ENCODE measurements around the gene SH3BP1. TPM values are rescaled to one million over a fixed set of nuclear protein-coding genes. Genes with fewer than 3 reads are reported as not detected.
A peak's percentile ranks its signal among the peaks of the same experiment; 100 is the strongest.

SH3BP1 gene
- total RNA-seq, 1 donor from 2014 or later = 10.4 TPM

DNA sequence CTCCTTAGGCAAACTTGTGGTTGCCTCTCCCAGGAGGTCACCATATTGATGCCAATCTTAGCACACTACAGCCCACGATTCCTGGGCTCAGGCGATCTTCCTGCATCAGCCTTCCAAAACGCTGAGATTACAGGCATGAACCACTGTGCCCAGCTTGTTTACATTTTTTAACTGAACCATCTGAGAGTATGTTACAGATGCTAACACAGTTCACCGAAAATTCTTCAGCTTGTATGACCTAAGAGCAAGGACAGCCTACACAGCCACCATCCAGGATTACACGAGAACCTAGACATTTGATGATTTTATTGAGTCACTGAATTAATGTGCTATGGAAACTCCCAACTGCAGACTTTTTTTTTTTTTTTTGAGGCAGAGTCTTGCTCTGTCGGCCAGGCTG is 30.1 kb downstream of the SH3BP1 start:
- Histone ChIP-seq H3K27me3 (ENCODE audit: control insufficient read depth, insufficient read depth, low read length) (no peaks in the 10 kb centered on the region), H3K4me3 (ENCODE audit: low read depth, low read length) (no peak overlapping the region), H3K36me3 (ENCODE audit: control insufficient read depth, insufficient read depth, low read length) (peaks cover 1% of the 10 kb centered on the region)
- no peak for DNase-seq (ENCODE audit: low read depth)
- TF ChIP-seq, protein P1, sequence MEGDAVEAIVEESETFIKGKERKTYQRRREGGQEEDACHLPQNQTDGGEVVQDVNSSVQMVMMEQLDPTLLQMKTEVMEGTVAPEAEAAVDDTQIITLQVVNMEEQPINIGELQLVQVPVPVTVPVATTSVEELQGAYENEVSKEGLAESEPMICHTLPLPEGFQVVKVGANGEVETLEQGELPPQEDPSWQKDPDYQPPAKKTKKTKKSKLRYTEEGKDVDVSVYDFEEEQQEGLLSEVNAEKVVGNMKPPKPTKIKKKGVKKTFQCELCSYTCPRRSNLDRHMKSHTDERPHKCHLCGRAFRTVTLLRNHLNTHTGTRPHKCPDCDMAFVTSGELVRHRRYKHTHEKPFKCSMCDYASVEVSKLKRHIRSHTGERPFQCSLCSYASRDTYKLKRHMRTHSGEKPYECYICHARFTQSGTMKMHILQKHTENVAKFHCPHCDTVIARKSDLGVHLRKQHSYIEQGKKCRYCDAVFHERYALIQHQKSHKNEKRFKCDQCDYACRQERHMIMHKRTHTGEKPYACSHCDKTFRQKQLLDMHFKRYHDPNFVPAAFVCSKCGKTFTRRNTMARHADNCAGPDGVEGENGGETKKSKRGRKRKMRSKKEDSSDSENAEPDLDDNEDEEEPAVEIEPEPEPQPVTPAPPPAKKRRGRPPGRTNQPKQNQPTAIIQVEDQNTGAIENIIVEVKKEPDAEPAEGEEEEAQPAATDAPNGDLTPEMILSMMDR (IDR thresholded peaks at IDR 0.05; ENCODE audit: insufficient read depth, low read length, poor library complexity, severe bottlenecking) = no peak

GRCh38 chr22:37672206-37672919 is 32.9 kb downstream of the SH3BP1 start:
- Histone ChIP-seq H3K4me3 (ENCODE audit: low read depth, low read length) (no peak overlapping the region), H3K27me3 (ENCODE audit: control insufficient read depth, insufficient read depth, low read length) (no peaks in the 10 kb centered on the region)
- TF ChIP-seq, protein P1 (IDR thresholded peaks at IDR 0.05; ENCODE audit: insufficient read depth, low read length, poor library complexity, severe bottlenecking) = no peak

DNA sequence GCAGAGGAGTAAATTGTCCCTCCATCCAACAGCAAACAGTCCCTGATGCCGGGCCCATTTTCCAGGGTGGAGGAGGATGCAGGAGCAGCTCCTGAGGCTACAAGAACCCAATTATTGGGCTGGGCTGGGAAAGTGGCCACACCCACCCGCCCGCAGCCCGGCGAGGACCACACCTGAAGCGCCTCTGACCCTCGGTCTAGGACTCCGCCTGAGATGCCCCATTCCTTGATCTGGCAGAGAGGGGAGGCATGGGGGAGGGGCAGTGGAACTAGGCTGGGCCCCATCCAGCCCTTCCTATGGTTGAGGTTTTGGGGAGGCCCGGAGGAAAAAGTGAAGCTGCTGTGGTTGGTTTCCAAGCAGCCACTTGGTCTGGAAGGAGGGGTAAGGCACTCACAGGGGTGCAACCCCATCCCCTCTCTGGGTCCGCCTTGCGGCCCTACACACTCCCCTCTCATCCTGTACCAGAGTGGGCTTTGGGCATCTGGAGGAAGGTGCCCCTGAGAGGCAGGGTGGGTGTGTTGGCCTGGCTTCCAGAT is 33.5 kb downstream of the SH3BP1 start:
- Histone ChIP-seq H3K4me3 (ENCODE audit: low read depth, low read length) (no peak overlapping the region), H3K36me3 (ENCODE audit: control insufficient read depth, insufficient read depth, low read length) (no peaks in the 10 kb centered on the region), H3K27me3 (ENCODE audit: control insufficient read depth, insufficient read depth, low read length) (no peaks in the 10 kb centered on the region)
- no peak for DNase-seq (ENCODE audit: low read depth)
- TF ChIP-seq, protein P1 (IDR thresholded peaks at IDR 0.05; ENCODE audit: insufficient read depth, low read length, poor library complexity, severe bottlenecking) = no peak

More at GRCh38 chr22:37672206-37672919, 32.9 kb downstream of the SH3BP1 start:
- no peaks in the 10 kb centered on the region for H3K36me3 ChIP-seq (ENCODE audit: control insufficient read depth, insufficient read depth, low read length)
- no peak for DNase-seq (ENCODE audit: low read depth)

DNA sequence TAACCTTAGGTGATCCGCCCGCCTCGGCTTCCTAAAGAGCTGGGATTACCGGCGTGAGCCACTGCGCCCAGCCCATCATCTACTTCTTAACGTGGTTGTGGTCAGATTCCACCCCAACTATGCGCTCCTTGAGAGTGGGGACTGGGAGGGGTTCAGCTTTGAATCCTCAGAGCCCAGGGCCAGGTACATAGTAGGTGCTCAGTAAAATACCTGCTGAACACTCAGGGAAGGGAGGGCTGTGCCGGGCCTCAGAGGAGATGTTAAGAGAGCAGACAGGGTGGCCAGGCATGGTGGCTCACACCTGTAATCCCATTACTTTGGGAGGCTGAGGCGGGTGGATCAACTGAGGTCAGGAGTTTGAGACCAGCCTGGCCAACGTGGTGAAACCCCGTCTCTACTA is 34.8 kb downstream of the SH3BP1 start:
- Histone ChIP-seq H3K4me3 (ENCODE audit: low read depth, low read length) (no peak overlapping the region), H3K36me3 (ENCODE audit: control insufficient read depth, insufficient read depth, low read length) (peaks cover 2% of the 10 kb centered on the region), H3K27me3 (ENCODE audit: control insufficient read depth, insufficient read depth, low read length) (no peaks in the 10 kb centered on the region)
- TF ChIP-seq, protein P1 (IDR thresholded peaks at IDR 0.05; ENCODE audit: insufficient read depth, low read length, poor library complexity, severe bottlenecking) = no peak
- DNase-seq (ENCODE audit: low read depth) = no peak

- no peaks in the 10 kb centered on the region for H3K27me3 ChIP-seq (ENCODE audit: control insufficient read depth, insufficient read depth, low read length)
- TF ChIP-seq, protein P1 (IDR thresholded peaks at IDR 0.05; ENCODE audit: insufficient read depth, low read length, poor library complexity, severe bottlenecking) = peak; percentile 22
- peak; percentile 79 for DNase-seq (ENCODE audit: low read depth)
These were observed 35.8 kb downstream of the SH3BP1 start, which contains the start of gene LGALS1 for GRCh38 chr22:37674951-37675929. Gene LGALS1 (plus strand): TSS chr22:37675636. CDS start chr22:37675703, 67 bp downstream.

More at GRCh38 chr22:37674951-37675929, 35.8 kb downstream of the SH3BP1 start, which contains the start of gene LGALS1:
- Histone ChIP-seq H3K36me3 (ENCODE audit: control insufficient read depth, insufficient read depth, low read length) (peaks cover 2% of the 10 kb centered on the region), H3K4me3 (ENCODE audit: low read depth, low read length) (peak within 1 kb of the TSS; percentile 50)

All from kidney epithelial cell (primary cell).